HG03066 (cell line): Measurements from ENCODE around the gene NFKBIZ.

Experiments
- ATAC-seq: cut with Tn5 transposase; IDR thresholded peaks from one replicate; pipeline ENCODE4 v1.9.1; 2021; ENCODE audit warnings: low read depth; ENCODE audit not compliant: unreplicated experiment

NFKBIZ gene

GRCh38 chr3:101824702-101825101 lies 24.6 kb upstream of the NFKBIZ start:
- no peak for ATAC-seq

GRCh38 chr3:101825904-101826445 lies 23.3 kb upstream of the NFKBIZ start:
- ATAC-seq, result no peak

GRCh38 chr3:101827211-101828174 lies 21.8 kb upstream of the NFKBIZ start:
- peak; percentile 81 for ATAC-seq

GRCh38 chr3:101828276-101828675 lies 21.0 kb upstream of the NFKBIZ start:
- no peak for ATAC-seq

- peak; percentile 48 for ATAC-seq
Observed at GRCh38 chr3:101828691-101829436, 20.4 kb upstream of the NFKBIZ start.

GRCh38 chr3:101829437-101829830 lies 19.9 kb upstream of the NFKBIZ start:
- no peak for ATAC-seq

GRCh38 chr3:101829874-101830273 lies 19.4 kb upstream of the NFKBIZ start:
- no peak for ATAC-seq

- no peak for ATAC-seq
Observed at GRCh38 chr3:101833446-101833974, 15.8 kb upstream of the NFKBIZ start.

- ATAC-seq, result no peak
Observed at GRCh38 chr3:101835676-101836075, 13.6 kb upstream of the NFKBIZ start.

GRCh38 chr3:101836160-101836559 lies 13.2 kb upstream of the NFKBIZ start:
- ATAC-seq, result no peak

GRCh38 chr3:101836652-101837598 lies 12.4 kb upstream of the NFKBIZ start:
- ATAC-seq, result no peak

- ATAC-seq, result no peak
Observed at GRCh38 chr3:101838691-101839090, 10.6 kb upstream of the NFKBIZ start.

- no peak for ATAC-seq
Observed at GRCh38 chr3:101840066-101840465, 9.2 kb upstream of the NFKBIZ start.

GRCh38 chr3:101842245-101842934 lies 6.9 kb upstream of the NFKBIZ start:
- no peak for ATAC-seq

GRCh38 chr3:101842935-101843330 lies 6.4 kb upstream of the NFKBIZ start:
- no peak for ATAC-seq

- ATAC-seq, result no peak
Observed at GRCh38 chr3:101845425-101845824, 3.9 kb upstream of the NFKBIZ start.

- no peak for ATAC-seq
Observed at GRCh38 chr3:101846709-101847108, 2.6 kb upstream of the NFKBIZ start.

- no peak for ATAC-seq
Observed at GRCh38 chr3:101847328-101847727, 2.0 kb upstream of the NFKBIZ start.

- ATAC-seq, result no peak
Observed at GRCh38 chr3:101848326-101848725, 988 bp upstream of the NFKBIZ start.
